Urinary bladder (tissue), 4 donors: ENCODE data around the gene OR14C36. TPM values are rescaled to one million over a fixed set of nuclear protein-coding genes. Genes with fewer than 3 reads are reported as not detected.
"Not testable (repeated sequence)": the region's sequence is repeated elsewhere in the genome, so short reads cannot be mapped to it uniquely, and the experiment has no call there.

ENCODE experiments used
- DNase-seq: peaks from one replicate; pipeline ENCODE4 v3.0.0-alpha.2; 2015; ENCODE audit errors: extremely low spot score
- H3K27ac ChIP-seq: one replicate; pipeline ENCODE4 v1.5.1; 2013; ENCODE audit warnings: low read depth, mild to moderate bottlenecking, moderate library complexity
- H3K36me3 ChIP-seq: one replicate; pipeline ENCODE4 v1.6.1; 2013; ENCODE audit warnings: mild to moderate bottlenecking, moderate library complexity; ENCODE audit not compliant: insufficient read depth
- H3K4me1 ChIP-seq: one replicate; pipeline ENCODE4 v1.6.1; 2013; ENCODE audit warnings: mild to moderate bottlenecking, moderate library complexity; ENCODE audit not compliant: insufficient read depth
- H3K4me3 ChIP-seq: one replicate; pipeline ENCODE4 v1.5.1; 2013; ENCODE audit warnings: low read depth, low read length
- WGBS: extraction: QIAGEN DNeasy Blood & Tissue Kit; methylation state at CpG from one replicate; pipeline ENCODE4 v1.1.7; 2013; 5-methylcytosine and 5-hydroxymethylcytosine counted together
- polyA plus RNA-seq: library from polyadenylated mRNA; stranded (reverse); fragments of 200-250 nt; gene quantifications from one replicate; pipeline ENCODE4 v1.2.3, GENCODE V29; 2013
- total RNA-seq: library from RNA; depleted of rRNA; stranded (reverse); fragments of >200 nt; gene quantifications from one replicate; pipeline ENCODE4 v1.2.3, GENCODE V29; 2014
- donor health status: healthy with polysubstance abuse.
- donor health status: healthy.

The OR14C36 gene
- total RNA-seq (not detected), polyA plus RNA-seq (not detected)

DNA sequence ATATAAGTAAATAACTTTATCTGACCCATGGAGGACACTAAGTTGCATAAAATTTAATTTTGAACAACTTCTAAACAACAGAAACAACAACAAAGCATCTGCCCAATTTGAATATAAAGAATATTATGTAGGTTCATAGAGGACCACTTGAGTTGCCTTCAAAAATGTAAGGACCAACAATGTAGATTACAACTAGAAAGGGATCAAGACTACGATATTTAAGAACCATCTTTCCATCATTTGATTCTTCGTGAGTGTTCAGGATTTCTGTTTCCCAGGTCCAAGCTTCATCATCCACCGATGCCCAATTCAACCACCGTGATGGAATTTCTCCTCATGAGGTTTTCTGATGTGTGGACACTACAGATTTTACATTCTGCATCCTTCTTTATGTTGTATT, at the start of gene OR14C36:
Gene OR14C36, plus strand, starts transcription at position 301 of the 400 bp plus-strand sequence. Its CDS starts 0 bp downstream, at position 301.
- Histone ChIP-seq H3K36me3 (no peaks in the 10 kb centered on the region), H3K4me3 (no peak within 1 kb of the TSS), H3K27ac (no peak within 1 kb of the TSS), H3K4me1 (no peaks in the 10 kb centered on the region)
- WGBS, result 63% methylated on average over 4 of the region's 4 CpGs
- DNase-seq, result no peak

GRCh38 chr1:248303324-248303723, 45.3 kb upstream of the OR14C36 start, which contains the start of gene OR2T12:
Gene OR2T12 (minus strand): TSS chr1:248303424. CDS start chr1:248295578, 7,846 bp downstream.
- H3K36me3 ChIP-seq, result no peaks in the 10 kb centered on the region
- no peak within 1 kb of the TSS for H3K27ac ChIP-seq
- no peak for DNase-seq
- 79% methylated on average over 1 of the region's 1 CpG for WGBS
- H3K4me3 ChIP-seq, result no peak within 1 kb of the TSS
- H3K4me1 ChIP-seq, result no peaks in the 10 kb centered on the region

GRCh38 chr1:248305672-248306071, 42.9 kb upstream of the OR14C36 start:
- WGBS, result 78% methylated on average over 9 of the region's 9 CpGs

DNA sequence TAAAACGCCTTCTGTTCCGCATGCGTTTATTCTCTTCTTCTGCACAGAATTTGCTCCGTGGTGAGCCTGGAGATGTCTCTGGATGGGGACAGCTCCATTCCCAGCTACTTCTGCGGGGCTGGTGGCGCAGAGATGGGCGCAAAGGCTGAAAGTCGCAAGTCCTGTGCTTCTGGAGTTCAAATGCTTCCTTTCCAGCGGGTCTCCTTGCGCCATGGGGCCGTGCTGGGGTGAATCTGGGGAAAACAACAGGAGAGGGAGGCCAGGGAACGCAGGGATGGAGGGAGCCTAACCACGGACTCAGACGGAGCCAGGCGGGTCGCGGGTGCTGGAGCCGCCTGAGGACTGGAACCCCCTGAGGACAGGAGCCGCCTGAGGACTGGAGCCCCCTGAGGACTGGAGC, 42.5 kb upstream of the OR14C36 start:
- H3K4me1 ChIP-seq, result no peaks in the 10 kb centered on the region

More at GRCh38 chr1:248305672-248306071, 42.9 kb upstream of the OR14C36 start:
- not testable (repeated sequence) for H3K36me3 ChIP-seq, H3K4me3 ChIP-seq, H3K27ac ChIP-seq, H3K4me1 ChIP-seq, DNase-seq

DNA sequence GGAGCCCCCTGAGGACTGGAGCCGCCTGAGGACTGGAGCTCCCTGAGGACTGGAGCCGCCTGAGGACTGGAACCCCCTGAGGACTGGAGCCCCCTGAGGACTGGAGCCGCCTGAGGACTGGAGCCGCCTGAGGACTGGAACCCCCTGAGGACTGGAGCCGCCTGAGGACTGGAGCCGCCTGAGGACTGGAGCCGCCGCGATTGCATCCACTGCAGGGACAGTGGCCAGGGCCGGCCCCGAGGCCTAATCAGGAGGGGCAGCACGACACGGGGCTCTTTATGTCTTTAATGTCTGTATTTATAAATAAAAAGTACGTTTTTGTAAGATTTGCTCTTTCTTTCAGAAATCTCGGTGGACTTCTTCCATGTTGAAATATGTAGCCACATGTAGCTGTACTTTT, 41.8 kb upstream of the OR14C36 start:
- DNase-seq, result not testable (repeated sequence)
- 78% methylated on average over 15 of the region's 15 CpGs for WGBS

More for the DNA sequence above, 42.5 kb upstream of the OR14C36 start:
- H3K4me3 ChIP-seq, result no peak overlapping the region
- no peak for DNase-seq
- H3K27ac ChIP-seq, result no peak overlapping the region
- WGBS, result 91% methylated on average over 19 of the region's 19 CpGs
- no peaks in the 10 kb centered on the region for H3K36me3 ChIP-seq

GRCh38 chr1:248316796-248317195, 31.8 kb upstream of the OR14C36 start:
- DNase-seq, result no peak
- H3K4me1 ChIP-seq, result no peaks in the 10 kb centered on the region
- no peak overlapping the region for H3K27ac ChIP-seq
- no peaks in the 10 kb centered on the region for H3K36me3 ChIP-seq
- WGBS, result 81% methylated on average over 11 of the region's 11 CpGs
- no peak overlapping the region for H3K4me3 ChIP-seq

More for the DNA sequence above, 41.8 kb upstream of the OR14C36 start:
- not testable (repeated sequence) for H3K27ac ChIP-seq, H3K4me3 ChIP-seq, H3K36me3 ChIP-seq, H3K4me1 ChIP-seq

- 94% methylated on average over 1 of the region's 1 CpG for WGBS
Measured at GRCh38 chr1:248324468-248324867, 24.1 kb upstream of the OR14C36 start, which contains the start of gene OR2M7. Gene OR2M7 (minus strand): TSS chr1:248324568. CDS start chr1:248324568, 0 bp downstream.

GRCh38 chr1:248343451-248343850, 5.1 kb upstream of the OR14C36 start:
- Histone ChIP-seq H3K27ac (no peak overlapping the region), H3K4me3 (no peak overlapping the region), H3K4me1 (no peaks in the 10 kb centered on the region), H3K36me3 (no peaks in the 10 kb centered on the region)
- 39% methylated on average over 3 of the region's 3 CpGs for WGBS
- no peak for DNase-seq

More at GRCh38 chr1:248324468-248324867, 24.1 kb upstream of the OR14C36 start, which contains the start of gene OR2M7:
- Histone ChIP-seq H3K4me3 (no peak within 1 kb of the TSS), H3K36me3 (no peaks in the 10 kb centered on the region), H3K27ac (no peak within 1 kb of the TSS), H3K4me1 (no peaks in the 10 kb centered on the region)
- DNase-seq, result no peak

DNA sequence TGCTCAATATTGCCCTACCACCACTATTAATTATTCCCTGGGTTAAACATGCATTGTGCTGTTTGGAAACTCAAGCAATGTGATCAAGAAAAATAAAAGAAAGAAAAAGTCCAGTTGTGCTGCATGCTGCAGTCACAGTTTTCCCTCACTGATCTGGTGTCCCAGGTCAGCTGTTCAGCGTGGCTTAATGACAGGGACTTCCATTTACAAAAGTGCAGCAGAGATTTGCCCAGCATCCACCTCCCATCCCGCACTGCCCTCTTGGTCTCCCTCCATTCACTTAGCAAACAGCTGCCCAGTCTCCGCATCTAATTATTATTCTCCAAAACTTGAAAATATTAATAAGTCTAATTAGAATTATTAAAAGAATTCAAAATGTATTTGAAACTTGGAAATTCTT, 10.8 kb downstream of the OR14C36 start:
- WGBS, result 76% methylated on average over 3 of the region's 3 CpGs
- Histone ChIP-seq H3K36me3 (no peaks in the 10 kb centered on the region), H3K27ac (no peak overlapping the region), H3K4me1 (no peaks in the 10 kb centered on the region), H3K4me3 (no peak overlapping the region)
- DNase-seq, result no peak

- Histone ChIP-seq H3K36me3 (no peaks in the 10 kb centered on the region), H3K27ac (no peak within 1 kb of the TSS), H3K4me3 (no peak within 1 kb of the TSS), H3K4me1 (no peaks in the 10 kb centered on the region)
- DNase-seq, result no peak
- 40% methylated on average over 3 of the region's 3 CpGs for WGBS
Measured at GRCh38 chr1:248361121-248361715, 12.6 kb downstream of the OR14C36 start, which contains the start of gene OR2T4. Gene OR2T4 (plus strand): TSS chr1:248361665. CDS start chr1:248361665, 0 bp downstream.

GRCh38 chr1:248366609-248367008, 18.0 kb downstream of the OR14C36 start:
- Histone ChIP-seq H3K4me3 (no peak overlapping the region), H3K36me3 (no peaks in the 10 kb centered on the region), H3K4me1 (no peaks in the 10 kb centered on the region), H3K27ac (no peak overlapping the region)
- DNase-seq, result no peak

DNA sequence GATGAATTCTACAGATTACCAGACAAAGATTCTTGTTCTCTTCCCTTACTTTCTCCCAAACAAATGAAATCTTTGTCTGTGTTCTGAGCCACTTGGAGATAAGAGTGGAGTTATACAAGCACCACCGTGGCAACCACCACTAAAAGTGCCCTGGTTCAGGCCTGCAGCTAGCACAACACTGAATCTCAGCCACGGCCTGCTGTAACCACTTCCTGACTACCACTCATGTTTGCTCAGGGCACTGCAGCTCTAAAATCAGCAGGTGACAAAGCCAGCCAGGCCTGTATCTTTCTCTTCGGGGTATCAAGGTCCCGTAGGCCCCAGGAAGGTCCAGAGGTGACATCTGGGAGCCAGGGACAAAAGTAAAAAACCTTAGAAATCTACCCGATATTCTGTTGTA, 23.8 kb downstream of the OR14C36 start:
- Histone ChIP-seq H3K27ac (no peak overlapping the region), H3K36me3 (no peaks in the 10 kb centered on the region), H3K4me1 (no peaks in the 10 kb centered on the region), H3K4me3 (no peak overlapping the region)
- 74% methylated on average over 5 of the region's 5 CpGs for WGBS
- DNase-seq, result no peak

DNA sequence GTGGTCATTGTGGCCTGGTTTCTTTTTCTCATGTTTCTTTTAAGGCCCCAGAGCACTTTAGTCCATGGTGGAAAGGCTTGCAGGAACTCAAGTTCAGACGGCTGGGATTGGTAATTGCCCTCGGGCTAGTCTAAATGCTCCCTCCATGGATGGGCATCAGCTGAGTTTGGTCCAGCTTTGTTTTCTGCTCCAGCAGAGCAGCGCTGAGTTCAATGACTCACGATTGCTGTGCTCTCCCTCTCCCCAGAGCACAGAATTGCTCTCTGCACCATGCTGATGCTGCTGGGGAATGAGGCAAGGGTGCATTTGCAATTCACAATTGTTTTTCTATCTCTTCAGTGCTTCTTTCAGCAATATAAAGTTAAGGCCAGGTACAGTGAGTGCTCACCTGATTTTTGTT, 25.2 kb downstream of the OR14C36 start:
- Histone ChIP-seq H3K4me1 (no peaks in the 10 kb centered on the region), H3K27ac (no peak overlapping the region), H3K36me3 (no peaks in the 10 kb centered on the region), H3K4me3 (no peak overlapping the region)
- 64% methylated on average over 4 of the region's 4 CpGs for WGBS
- no peak for DNase-seq

- Histone ChIP-seq H3K36me3 (no peaks in the 10 kb centered on the region), H3K27ac (no peak within 1 kb of the TSS), H3K4me3 (no peak within 1 kb of the TSS), H3K4me1 (no peaks in the 10 kb centered on the region)
- DNase-seq, result no peak
Measured at GRCh38 chr1:248375446-248375845, 26.9 kb downstream of the OR14C36 start, which contains the start of gene OR2T6. Gene OR2T6 (plus strand): TSS chr1:248375746. CDS start chr1:248387609, 11,863 bp downstream.
